Muscle of leg (tissue), 11 donors: ENCODE data around the gene NETO2. TPM values are rescaled to one million over a fixed set of nuclear protein-coding genes. Genes with fewer than 3 reads are reported as not detected.
"Not testable (repeated sequence)": the region's sequence is repeated elsewhere in the genome, so short reads cannot be mapped to it uniquely, and the experiment has no call there.

Experiments used
- DNase-seq: peaks from one replicate; pipeline ENCODE4 v3.0.0; 2013
- H3K27ac ChIP-seq: one replicate; pipeline ENCODE4 v1.5.1; 2013; ENCODE audit warnings: mild to moderate bottlenecking, low read length, control low read depth
- H3K27me3 ChIP-seq: one replicate; pipeline ENCODE4 v1.6.1; 2013; ENCODE audit warnings: low read length; ENCODE audit not compliant: control insufficient read depth, insufficient read depth
- H3K36me3 ChIP-seq: one replicate; pipeline ENCODE4 v1.6.1; 2013; ENCODE audit warnings: low read length; ENCODE audit not compliant: control insufficient read depth, insufficient read depth
- H3K4me1 ChIP-seq: one replicate; pipeline ENCODE4 v1.6.1; 2013; ENCODE audit warnings: low read length; ENCODE audit not compliant: control insufficient read depth, insufficient read depth
- H3K4me3 ChIP-seq: one replicate; pipeline ENCODE4 v1.5.1; 2013; ENCODE audit warnings: low read length, control low read depth
- H3K9me3 ChIP-seq: replicated peaks from 2 replicates; pipeline ENCODE4 v1.6.1; 2013; ENCODE audit warnings: low read depth, low read length; ENCODE audit not compliant: control insufficient read depth
- WGBS: methylation state at CpG from one replicate; pipeline ENCODE4 v1.1.5; 2013; ENCODE audit warnings: missing lambda C conversion rate; ENCODE audit not compliant: insufficient coverage; 5-methylcytosine and 5-hydroxymethylcytosine counted together
- polyA plus RNA-seq, 8 donors: library from polyadenylated mRNA; unstranded; fragments of 120-200 nt; gene quantifications; one replicate each; pipeline versions ENCODE4 v1.2.1 to v1.2.3, GENCODE V29; 2013; ENCODE audit warnings: inconsistent platforms in 1 of 8, low replicate concordance in 1 of 8; ENCODE audit not compliant: insufficient read length in 8 of 8, insufficient read depth in 1 of 8
- total RNA-seq: library from RNA; stranded (reverse); fragments of 120-200 nt; gene quantifications from one replicate; pipeline ENCODE4 v1.2.4, GENCODE V29; 2013

Gene NETO2
- total and polyA plus RNA-seq, 9 donors = 8.1 to 23.5 (median 14.7) TPM

- no peak for DNase-seq
- 83% methylated on average over 5 of the region's 5 CpGs for WGBS
- Histone ChIP-seq H3K4me3 (no peak overlapping the region), H3K27me3 (no peaks in the 10 kb centered on the region), H3K9me3 (no peaks in the 10 kb centered on the region), H3K36me3 (no peaks in the 10 kb centered on the region), H3K27ac (no peak overlapping the region), H3K4me1 (no peaks in the 10 kb centered on the region)
Observed at GRCh38 chr16:47067203-47067602, 76.5 kb downstream of the NETO2 start.

GRCh38 chr16:47065766-47066688, 77.7 kb downstream of the NETO2 start:
- Histone ChIP-seq H3K4me3 (no peak overlapping the region), H3K4me1 (no peaks in the 10 kb centered on the region), H3K27me3 (no peaks in the 10 kb centered on the region), H3K27ac (no peak overlapping the region), H3K9me3 (no peaks in the 10 kb centered on the region), H3K36me3 (no peaks in the 10 kb centered on the region)
- WGBS = 43% methylated on average over 8 of the region's 13 CpGs
- no peak for DNase-seq

- Histone ChIP-seq H3K4me1 (no peaks in the 10 kb centered on the region), H3K27ac (no peak overlapping the region)
- WGBS = no CpG with 5 or more reads among the region's 4 CpGs
Observed at GRCh38 chr16:47064775-47065174, 79.0 kb downstream of the NETO2 start.

GRCh38 chr16:47063011-47063724, 80.6 kb downstream of the NETO2 start:
- no peak for DNase-seq
- WGBS = 88% methylated on average over 6 of the region's 7 CpGs

More at GRCh38 chr16:47064775-47065174, 79.0 kb downstream of the NETO2 start:
- DNase-seq = no peak
- Histone ChIP-seq H3K4me3 (no peak overlapping the region), H3K36me3 (no peaks in the 10 kb centered on the region), H3K9me3 (no peaks in the 10 kb centered on the region), H3K27me3 (no peaks in the 10 kb centered on the region)

GRCh38 chr16:47061204-47061603, 82.5 kb downstream of the NETO2 start:
- Histone ChIP-seq H3K4me1 (no peaks in the 10 kb centered on the region), H3K9me3 (no peaks in the 10 kb centered on the region), H3K27me3 (no peaks in the 10 kb centered on the region), H3K4me3 (no peak overlapping the region), H3K36me3 (no peaks in the 10 kb centered on the region), H3K27ac (no peak overlapping the region)
- no peak for DNase-seq
- 82% methylated on average over 6 of the region's 12 CpGs for WGBS

More at GRCh38 chr16:47063011-47063724, 80.6 kb downstream of the NETO2 start:
- no peaks in the 10 kb centered on the region for H3K36me3 ChIP-seq
- no peak overlapping the region for H3K27ac ChIP-seq
- H3K27me3 ChIP-seq = no peaks in the 10 kb centered on the region
- no peak overlapping the region for H3K4me3 ChIP-seq
- no peaks in the 10 kb centered on the region for H3K4me1 ChIP-seq
- no peaks in the 10 kb centered on the region for H3K9me3 ChIP-seq

GRCh38 chr16:47060596-47060995, 83.1 kb downstream of the NETO2 start:
- Histone ChIP-seq H3K27me3 (no peaks in the 10 kb centered on the region), H3K27ac (no peak overlapping the region), H3K36me3 (no peaks in the 10 kb centered on the region), H3K4me3 (no peak overlapping the region), H3K9me3 (no peaks in the 10 kb centered on the region), H3K4me1 (no peaks in the 10 kb centered on the region)
- DNase-seq = no peak
- 94% methylated on average over 3 of the region's 3 CpGs for WGBS

- no peaks in the 10 kb centered on the region for H3K4me1 ChIP-seq
- no peaks in the 10 kb centered on the region for H3K9me3 ChIP-seq
- no peaks in the 10 kb centered on the region for H3K36me3 ChIP-seq
- DNase-seq = no peak
- H3K27me3 ChIP-seq = no peaks in the 10 kb centered on the region
- no peak overlapping the region for H3K4me3 ChIP-seq
- 87% methylated on average over 3 of the region's 7 CpGs for WGBS
- H3K27ac ChIP-seq = no peak overlapping the region
Observed at GRCh38 chr16:47059991-47060390, 83.8 kb downstream of the NETO2 start.

- H3K9me3 ChIP-seq, H3K4me3 ChIP-seq, H3K27me3 ChIP-seq, H3K27ac ChIP-seq, H3K4me1 ChIP-seq, H3K36me3 ChIP-seq, DNase-seq: not testable (repeated sequence)
- no CpG with 5 or more reads among the region's 2 CpGs for WGBS
Observed at GRCh38 chr16:47059130-47059529, 84.6 kb downstream of the NETO2 start.

GRCh38 chr16:47058295-47059086, 85.3 kb downstream of the NETO2 start:
- Histone ChIP-seq H3K27ac (no peak overlapping the region), H3K4me1 (no peaks in the 10 kb centered on the region)

GRCh38 chr16:47057630-47057993, 86.1 kb downstream of the NETO2 start:
- no peaks in the 10 kb centered on the region for H3K4me1 ChIP-seq
- no peaks in the 10 kb centered on the region for H3K36me3 ChIP-seq
- no peaks in the 10 kb centered on the region for H3K9me3 ChIP-seq
- WGBS = 77% methylated on average over 5 of the region's 5 CpGs
- H3K27me3 ChIP-seq = no peaks in the 10 kb centered on the region
- no peak overlapping the region for H3K27ac ChIP-seq
- no peak overlapping the region for H3K4me3 ChIP-seq
- no peak for DNase-seq

More at GRCh38 chr16:47058295-47059086, 85.3 kb downstream of the NETO2 start:
- WGBS = no CpG with 5 or more reads among the region's 14 CpGs
- H3K36me3 ChIP-seq = no peaks in the 10 kb centered on the region
- H3K4me3 ChIP-seq = no peak overlapping the region
- H3K9me3 ChIP-seq = no peaks in the 10 kb centered on the region
- no peaks in the 10 kb centered on the region for H3K27me3 ChIP-seq
- DNase-seq = no peak
